Left cardiac atrium (tissue), 4 donors: ENCODE measurements around the gene LRCH1. TPM values are rescaled to one million over a fixed set of nuclear protein-coding genes. Genes with fewer than 3 reads are reported as not detected.
"Not testable (repeated sequence)": the region's sequence is repeated elsewhere in the genome, so short reads cannot be mapped to it uniquely, and the experiment has no call there.

Source experiments
- ATAC-seq, 2 donors: fragments of 200-7000 bp; cut with Tn5 transposase; one replicate each; pipeline ENCODE4 v1.9.1; 2020; ENCODE audit warnings: mild to moderate bottlenecking in 2 of 2, moderate library complexity in 2 of 2
- DNase-seq: peaks from one replicate; pipeline ENCODE4 v3.0.0-alpha.2; 2020
- intact Hi-C, 2 donors: fragments of 100-400 bp; cut with DNase I; formaldehyde crosslinking; loops; one replicate each; pipeline versions ENCODE4 v1.14.1 to v1.15.1; 2022 to 2023
- total RNA-seq, 2 donors: library from RNA; stranded (reverse); fragmentation: NEBNext Ultra II Directional; extraction: Animal tissue kit (Norgen Biotek cat#: 25700); gene quantifications; one replicate each; pipeline ENCODE4 v1.2.1, GENCODE V29; 2021
- donor health status: DM: no; HTN: yes; CAD: no.
- donor health status: DM: no; HTN: yes; CAD: no; lungs with severe emphysema.
- donor health status: DM: yes; HTN: yes; CAD: no.
- donor health status: Dilated cardiomyopathy.

LRCH1 gene
- total RNA-seq, 2 donors from 2014 or later, result 10.8 to 13.7 TPM

DNA sequence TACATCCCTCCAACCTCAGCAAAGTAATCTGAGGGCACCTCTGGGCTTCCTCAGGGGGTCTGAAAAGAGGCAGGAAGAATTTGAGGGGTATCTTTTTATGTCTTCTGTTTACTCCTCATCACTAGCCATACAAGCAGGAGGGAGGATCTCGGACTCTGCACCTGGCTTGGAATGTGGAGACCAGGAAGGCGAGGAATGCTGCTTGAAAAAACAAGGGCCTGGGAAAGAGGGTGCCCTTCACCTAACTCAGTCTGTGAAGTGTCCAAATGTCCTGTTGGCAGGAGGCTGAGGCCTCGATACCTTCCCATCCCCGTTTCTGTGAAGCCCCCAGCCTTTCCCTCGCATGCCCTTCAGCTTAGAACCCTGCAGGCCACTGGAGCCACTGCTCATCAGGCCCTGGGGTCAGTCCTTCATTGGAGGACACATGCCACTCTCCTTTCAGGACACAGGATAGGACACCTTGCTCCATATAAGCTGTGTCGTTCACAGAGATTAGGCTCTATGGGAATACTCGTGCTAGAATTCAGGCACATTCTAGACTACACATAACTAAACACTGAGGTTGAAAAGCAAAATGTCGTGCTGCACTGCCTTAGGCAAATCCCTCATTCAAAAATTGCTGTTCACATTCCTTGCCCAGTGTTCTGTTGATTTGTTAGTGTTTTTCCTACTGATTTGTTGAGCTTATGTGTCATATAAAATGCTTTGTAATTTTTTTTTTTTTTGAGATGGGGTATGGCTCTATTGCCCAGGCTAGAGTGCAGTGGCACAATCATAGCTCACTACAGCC, 194.3 kb downstream of the LRCH1 start:
- intact Hi-C loops, result no loop called here
- DNase-seq, result no peak
- no peak for ATAC-seq

DNA sequence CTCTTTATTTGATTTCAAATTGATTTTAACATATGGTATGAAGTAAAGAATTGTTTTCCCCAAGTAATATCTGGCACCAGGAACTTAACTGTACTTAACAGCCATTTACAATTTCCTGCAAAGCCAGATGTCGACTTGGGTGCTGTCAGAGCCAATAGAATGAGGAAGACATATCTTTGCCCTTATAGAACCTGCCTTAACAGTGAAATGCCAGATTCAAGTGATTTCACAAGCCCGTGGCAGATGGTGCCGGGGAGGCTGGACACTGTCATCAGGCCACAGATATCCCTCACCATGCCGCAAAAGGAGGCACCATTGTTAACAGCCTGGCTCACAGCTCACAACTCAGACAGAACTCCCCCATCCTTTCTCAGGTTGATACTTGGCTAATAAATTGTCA, 195.3 kb downstream of the LRCH1 start:
- intact Hi-C loops, result no loop called here
- no peak for ATAC-seq

DNA sequence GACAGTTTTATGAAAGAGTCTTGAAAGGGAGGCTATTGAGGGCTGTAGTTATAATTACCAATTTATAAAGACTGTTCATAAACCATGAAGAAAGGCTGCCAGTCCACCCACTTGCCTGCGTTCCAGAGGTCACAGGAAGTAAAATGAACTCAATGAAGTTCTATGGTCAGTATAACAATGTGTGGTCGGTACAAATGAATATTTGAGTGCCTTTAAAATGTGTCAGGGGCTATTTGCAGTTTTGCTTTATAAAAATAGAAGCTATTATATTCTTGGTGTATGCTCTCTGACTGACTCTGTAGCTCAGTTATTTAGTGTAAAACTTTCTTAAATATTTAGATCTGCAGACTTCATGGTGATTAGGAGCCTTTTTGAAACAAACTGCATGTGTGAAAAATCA, 197.0 kb downstream of the LRCH1 start:
- ATAC-seq, result no peak
- intact Hi-C loops, result no loop called here
- DNase-seq, result no peak

More for the DNA sequence above, 195.3 kb downstream of the LRCH1 start:
- no peak for DNase-seq

DNA sequence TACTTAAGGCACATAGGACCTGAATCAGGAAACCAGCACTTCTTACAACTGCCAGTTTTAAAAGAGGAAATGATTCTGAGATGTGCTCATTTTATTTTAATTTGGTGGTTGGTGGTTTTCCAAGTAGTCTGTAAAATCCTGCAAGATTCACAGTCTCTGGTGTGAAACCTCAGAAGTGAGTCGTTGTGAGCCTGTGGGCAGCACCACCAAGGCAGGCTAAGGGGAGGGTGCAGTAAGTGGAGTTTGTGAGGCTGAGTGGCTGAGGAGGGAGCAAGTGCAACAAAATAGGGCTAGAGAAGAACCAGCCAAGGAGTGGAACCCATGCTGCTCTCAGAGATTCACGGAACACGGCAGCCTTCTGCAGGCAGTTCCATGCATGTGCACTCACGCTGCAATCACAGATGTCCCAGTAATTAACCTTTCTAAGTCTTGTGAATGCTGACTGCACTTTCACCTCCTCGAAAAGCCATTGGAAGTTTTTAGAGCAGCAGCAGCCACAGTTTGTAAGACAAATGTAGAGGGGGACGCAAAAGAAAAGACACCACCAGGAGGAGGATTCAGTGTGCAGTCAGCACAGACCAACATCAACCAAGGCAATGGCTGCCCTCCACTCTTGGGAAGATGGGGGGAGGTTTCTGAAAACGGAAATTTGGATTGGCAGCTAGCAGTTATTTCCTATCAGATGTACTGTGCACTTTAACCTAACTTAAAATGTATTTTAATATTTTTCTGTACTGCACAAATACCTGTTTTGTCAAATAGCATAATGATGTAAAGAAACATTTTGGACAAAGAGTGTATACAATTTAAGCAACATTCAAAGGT, 199.1 kb downstream of the LRCH1 start:
- peak; percentile 64 to 76 for ATAC-seq
- intact Hi-C loops, result no loop called here

DNA sequence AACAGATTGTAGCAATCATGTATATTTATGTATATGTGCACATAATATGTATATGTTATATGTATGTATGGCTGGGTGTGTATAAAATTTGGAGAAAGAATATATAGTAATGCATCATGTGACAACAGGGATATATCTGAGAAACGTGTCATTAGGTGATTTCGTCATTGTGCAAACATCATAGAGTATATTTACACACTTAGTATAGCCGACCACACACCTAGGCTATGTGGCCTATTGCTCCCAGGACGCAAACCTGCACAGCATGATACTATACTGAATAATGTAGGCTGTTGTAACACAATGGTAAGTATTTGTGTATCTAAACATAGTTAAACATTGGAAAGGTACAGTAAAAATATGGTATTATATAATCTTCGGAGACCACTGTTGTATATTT, 200.2 kb downstream of the LRCH1 start:
- DNase-seq (no peak), ATAC-seq (no peak)
- intact Hi-C loops, result no loop called here

More for the DNA sequence above, 199.1 kb downstream of the LRCH1 start:
- no peak for DNase-seq

DNA sequence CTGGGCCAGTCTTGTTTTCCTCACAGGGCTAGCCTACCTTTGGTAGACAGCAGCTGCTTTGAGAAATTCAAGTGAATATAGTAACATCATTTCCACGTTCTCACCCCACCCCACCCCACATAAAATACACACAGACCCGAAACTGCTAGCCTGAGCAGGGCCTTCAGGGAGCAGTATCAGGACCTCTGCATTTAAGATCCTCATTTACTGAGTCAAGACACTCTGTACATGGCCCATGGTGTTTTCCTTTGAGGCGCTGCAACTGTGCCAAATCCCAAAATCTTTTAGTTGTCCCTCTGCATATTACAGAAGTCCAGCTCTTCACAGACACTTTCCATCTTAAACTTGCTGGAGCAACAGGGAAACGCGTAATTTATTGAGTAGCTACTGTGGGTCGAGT, 200.9 kb downstream of the LRCH1 start:
- DNase-seq, result no peak
- intact Hi-C loops, result no loop called here
- ATAC-seq, result no peak

DNA sequence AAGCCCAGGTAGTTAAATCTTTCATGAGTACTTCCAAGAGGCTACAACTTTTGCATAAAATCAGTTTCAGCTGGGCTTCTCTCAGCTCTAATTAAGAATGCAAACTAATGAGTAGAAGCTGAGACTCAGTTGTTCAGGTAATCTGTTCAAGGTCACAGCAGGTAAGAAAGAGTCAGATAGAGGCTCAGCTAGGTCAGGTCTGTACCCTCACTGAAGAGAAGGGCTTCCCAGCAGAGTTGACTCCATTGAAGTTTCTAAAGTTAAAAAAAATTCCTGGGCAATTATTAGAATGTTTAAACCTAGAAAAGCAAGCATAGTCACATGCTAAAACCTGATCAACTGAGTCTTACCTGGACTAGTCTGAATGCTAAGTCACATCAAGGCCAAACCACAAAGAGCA, 201.8 kb downstream of the LRCH1 start:
- ATAC-seq, result no peak
- intact Hi-C loops, result no loop called here
- DNase-seq, result no peak

DNA sequence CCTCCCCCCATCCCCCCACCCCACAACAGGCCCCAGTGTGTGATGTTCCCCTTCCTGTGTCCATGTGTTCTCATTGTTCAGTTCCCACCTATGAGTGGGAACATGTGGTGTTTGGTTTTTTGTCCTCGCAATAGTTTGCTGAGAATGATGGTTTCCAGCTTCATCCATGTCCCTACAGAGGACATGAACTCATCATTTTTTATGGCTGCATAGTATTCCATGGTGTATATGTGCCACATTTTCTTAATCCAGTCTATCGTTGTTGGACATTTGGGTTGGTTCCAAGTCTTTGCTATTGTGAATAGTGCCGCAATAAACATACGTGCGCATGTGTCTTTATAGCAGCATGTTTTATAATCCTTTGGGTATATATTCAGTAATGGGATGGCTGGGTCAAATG, 202.5 kb downstream of the LRCH1 start:
- intact Hi-C loops, DNase-seq, ATAC-seq: not testable (repeated sequence)

DNA sequence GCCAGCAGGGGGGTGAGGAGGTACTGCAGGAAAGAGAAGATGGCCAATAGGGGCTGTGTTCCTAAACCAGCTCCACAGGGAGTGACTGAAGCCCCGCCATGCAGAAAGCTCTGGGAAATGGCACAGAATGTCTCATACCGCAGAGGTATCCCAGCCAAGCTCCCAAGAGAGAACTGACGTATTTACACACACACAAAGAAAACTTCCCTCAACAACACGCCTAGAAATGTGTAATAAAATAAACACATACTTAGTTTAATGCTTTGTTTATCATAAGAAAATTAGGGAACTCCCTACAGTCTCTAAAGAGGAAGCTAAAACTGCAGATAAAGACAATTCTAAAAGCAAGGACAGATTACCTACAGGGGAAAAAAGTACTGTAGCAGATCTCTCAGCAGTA, 204.0 kb downstream of the LRCH1 start:
- ATAC-seq (peak; percentile 17 to 24), DNase-seq (no peak)
- intact Hi-C loops, result no loop called here

DNA sequence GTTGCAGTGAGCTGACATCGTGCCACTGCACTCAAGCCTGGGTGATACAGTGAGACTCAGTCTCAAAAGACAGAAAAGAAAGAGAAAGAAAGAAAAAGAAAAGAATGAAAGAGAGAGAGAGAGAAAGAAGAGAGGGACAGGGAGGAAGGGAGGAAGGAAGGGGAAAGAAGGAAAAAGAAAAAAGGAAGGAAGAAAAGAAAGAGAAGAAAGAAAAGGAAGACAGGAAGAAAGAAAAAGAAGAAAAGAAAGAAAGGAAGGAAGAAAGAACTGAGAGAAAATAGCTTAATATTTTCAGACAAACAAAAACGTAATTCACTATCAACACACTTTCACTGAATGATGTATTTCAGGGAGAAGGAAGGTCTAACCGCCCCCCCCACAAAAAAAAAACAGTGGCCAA, 204.7 kb downstream of the LRCH1 start:
- intact Hi-C loops, result no loop called here
- no peak for ATAC-seq
- no peak for DNase-seq

DNA sequence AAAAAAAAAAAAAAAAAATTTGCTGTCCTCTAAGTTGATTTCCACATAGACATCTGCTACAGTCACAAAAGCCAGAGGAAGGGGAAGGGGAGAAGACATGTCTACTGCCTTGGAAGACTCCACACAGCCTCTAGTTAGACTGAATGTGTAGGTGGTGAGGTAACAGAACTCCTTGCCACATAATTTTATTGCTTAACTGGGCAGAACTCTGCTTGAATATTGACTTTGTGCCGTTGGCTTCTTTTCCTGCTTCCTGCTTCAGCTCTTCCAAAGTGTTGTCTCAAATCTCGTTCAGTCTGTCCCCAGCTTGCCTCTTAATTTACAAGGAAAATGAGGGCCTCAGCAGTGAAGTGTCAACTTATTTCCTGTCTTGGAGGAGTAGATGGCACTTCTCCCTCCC, 206.9 kb downstream of the LRCH1 start:
- intact Hi-C loops, result no loop called here
- peak; percentile 61 to 85 for ATAC-seq
- DNase-seq, result no peak

DNA sequence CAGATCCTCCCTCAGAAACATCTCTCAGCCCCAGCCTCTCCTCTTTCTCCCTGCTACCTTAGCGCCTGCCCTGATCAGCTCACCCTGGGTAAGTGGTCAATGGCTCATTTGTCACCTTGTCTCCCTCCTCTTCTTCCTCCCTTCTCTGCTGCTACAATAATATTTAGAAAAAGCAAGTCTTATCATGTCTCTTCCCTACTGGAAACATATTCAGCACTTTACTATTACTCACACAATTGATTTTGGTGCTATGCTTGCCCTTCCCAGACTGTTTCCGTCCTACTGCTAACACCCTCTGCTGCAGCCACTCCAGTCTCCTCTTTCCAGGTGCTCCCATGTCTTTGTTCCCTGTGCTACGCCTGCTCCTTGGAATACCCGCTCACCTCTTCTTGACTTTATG, 208.2 kb downstream of the LRCH1 start:
- ATAC-seq (no peak), DNase-seq (no peak)
- intact Hi-C loops, result no loop called here

DNA sequence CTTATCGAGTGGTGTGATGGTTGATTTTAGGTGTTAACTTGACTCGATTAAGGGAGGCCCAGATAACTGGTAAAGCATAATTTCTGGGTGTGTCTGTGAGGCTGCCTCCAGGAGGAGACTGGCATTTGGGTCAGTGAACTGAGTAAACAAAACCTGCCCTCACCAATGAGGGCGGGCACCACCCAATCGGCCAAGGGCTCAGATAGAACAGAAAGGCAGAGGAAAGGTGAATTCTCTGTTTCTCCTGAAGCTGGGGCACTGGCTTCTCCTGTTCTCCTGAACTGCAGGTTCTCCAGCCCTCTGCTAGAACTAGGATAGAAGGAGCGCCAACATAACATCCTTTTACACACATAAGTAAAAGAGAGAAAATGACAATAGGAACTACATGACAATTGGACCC, 208.9 kb downstream of the LRCH1 start:
- intact Hi-C loops, result no loop called here
- no peak for ATAC-seq
- no peak for DNase-seq

DNA sequence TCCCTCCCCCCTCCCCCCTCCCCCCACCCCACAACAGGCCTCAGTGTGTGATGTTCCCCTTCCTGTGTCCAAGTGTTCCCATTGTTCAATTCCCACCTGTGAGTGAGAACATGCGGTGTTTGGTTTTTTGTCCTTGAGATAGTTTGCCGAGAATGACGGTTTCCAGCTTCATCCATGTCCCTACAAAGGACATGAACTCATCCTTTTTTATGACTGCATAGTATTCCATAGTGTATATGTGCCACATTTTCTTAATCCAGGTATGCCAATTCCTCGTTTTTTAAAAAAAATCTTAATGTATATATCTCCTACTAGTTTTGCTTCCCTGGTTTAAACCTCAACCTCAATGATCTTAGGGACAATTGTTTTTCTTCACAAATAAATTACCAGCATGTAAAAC, 217.0 kb downstream of the LRCH1 start:
- DNase-seq, intact Hi-C loops, ATAC-seq: not testable (repeated sequence)

DNA sequence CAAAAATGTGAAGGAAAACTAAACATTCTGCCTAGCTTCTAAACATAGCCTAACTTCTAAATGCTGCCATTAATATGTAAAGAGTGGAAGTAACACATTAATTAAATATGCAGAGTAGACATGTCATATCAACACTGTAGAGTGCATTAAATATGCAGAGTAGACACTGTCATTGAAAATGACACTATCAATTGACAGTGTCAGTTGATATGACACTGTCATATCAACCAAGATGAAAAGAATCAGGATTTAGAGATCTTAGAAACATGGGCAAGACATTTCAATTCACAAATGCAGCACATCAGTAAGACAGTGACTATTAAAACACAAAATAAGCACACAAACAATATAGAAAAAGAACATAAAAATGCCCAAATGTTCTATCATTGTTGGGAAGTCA, 218.7 kb downstream of the LRCH1 start:
- no peak for DNase-seq
- ATAC-seq, result no peak
- intact Hi-C loops, result no loop called here

DNA sequence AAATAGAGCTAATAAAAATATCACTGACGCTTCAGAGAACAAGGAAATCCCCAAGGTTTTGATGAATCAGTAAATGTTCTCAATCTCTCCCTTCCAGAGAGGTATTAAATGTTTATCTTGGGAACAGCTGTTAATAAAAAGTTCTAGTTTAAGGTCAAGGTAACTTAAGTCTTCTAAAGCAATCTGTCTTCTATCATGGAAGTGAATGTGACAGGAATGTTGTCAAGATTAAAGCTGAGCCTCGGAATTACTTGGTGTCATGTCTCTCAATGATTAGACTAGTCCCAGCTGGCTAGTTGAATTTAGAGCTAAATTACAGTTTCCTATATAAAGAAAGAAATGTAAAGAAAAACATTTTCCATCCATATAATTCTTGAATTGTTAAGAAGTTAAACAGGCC, 220.6 kb downstream of the LRCH1 start:
- ATAC-seq (no peak), DNase-seq (no peak)
- intact Hi-C loops, result no loop called here

DNA sequence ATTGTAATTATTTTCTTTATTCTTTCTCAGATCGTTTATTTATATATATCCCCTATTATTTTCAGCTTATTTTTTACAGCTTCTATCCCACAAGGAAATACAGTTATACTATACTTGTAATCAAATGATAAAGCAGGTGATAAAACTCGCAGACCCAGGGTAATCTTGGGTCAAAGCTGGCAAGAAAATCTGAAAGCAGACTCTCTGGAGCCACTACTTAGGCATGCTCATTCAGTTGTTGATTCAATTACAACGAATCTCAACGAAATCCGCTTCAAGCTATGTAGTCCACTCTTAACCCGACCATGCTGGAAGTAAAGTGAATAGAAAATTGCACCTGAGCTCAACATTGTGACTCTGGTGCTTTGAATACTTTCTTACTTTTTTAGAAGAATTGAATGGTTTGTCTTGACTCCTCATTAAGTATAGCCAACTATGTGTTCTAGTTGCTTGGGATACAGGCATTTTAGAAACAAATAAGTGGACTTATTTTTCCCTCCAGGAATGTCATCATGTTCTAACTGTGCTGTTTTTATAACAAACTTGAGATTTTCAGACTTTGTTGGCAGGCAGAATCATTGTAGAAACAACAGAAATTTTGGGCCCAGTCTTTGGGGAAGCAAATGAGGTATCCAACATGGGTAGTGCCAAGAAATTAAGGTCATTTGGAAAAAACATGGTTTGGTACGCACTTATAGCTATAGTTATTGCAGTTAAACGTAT, 222.6 kb downstream of the LRCH1 start:
- DNase-seq (no peak), ATAC-seq (peak in 1 of 2 donors; percentile 67)
- intact Hi-C loops, result no loop called here

DNA sequence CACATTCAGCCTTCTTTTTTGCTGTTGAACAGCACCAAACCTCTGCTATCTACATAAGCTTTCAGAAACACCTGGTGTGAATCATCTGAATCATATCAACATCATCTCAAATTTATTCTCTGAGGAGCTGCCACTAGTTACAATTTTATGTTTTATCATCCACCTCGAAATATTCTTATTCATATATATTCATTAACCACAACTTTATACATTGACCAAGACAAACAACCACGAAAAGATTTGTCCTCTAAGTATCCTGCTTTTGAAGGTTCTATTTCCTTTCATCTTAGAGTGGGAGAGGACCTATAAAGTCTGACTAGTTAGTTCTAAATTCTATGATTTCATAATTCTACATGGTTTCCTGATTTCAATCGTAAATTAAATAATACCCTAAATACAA, 225.1 kb downstream of the LRCH1 start:
- intact Hi-C loops, result no loop called here
- no peak for DNase-seq
- no peak for ATAC-seq

DNA sequence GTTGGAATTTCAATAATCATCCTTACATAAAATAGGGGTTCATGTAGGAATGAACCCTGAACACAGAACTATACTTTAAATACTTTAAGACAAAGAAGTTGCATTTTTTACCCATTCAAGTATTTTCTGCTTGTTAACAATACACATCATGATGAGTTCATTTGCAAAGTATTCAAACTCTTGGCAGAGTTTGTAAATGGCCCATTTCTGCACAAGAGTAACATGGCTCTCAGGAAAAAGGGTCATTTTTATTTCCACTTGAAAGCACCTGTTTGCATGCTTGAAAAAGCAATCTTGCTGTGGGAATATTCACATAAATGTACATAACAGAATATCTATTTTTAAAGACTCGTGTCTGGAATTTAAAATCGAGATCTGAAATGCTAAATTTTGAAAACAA, 225.9 kb downstream of the LRCH1 start:
- DNase-seq (no peak), ATAC-seq (no peak)
- intact Hi-C loops, result no loop called here

DNA sequence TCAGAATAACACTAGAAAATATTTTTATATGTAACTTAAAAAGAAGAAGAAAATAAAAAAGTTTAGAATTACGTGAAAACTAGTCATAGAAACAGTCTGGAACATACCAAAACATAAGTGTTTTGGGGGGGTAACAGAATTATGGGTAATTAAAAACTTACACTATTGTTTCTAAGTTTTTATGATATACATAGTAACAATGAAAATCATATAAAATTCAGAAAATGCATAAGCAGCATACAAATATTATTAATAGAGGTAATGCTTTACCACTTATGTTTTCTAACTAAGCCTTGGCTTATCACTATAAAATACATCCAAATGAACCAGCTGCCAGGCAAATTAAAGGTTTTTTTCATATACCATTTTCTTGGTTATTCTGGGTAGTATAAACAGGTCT, 229.1 kb downstream of the LRCH1 start:
- DNase-seq (no peak), ATAC-seq (no peak)
- intact Hi-C loops, result no loop called here
